GM23248 (cell line): ENCODE data around the gene PEX5L. TPM values are rescaled to one million over a fixed set of nuclear protein-coding genes. Genes with fewer than 3 reads are reported as not detected.

Experiments
- DNase-seq: peaks from one replicate; pipeline ENCODE4 v3.0.0-alpha.2; 2015
- H2AFZ ChIP-seq: fragments of 200-600 bp; sonication (generic); 2 replicates; pipeline ENCODE4 v1.6.1; 2016; ENCODE audit warnings: antibody characterized with exemption
- H3F3A ChIP-seq: fragments of 200-600 bp; sonication (generic); 2 replicates; pipeline ENCODE4 v1.6.1; 2016; ENCODE audit warnings: mild to moderate bottlenecking, antibody characterized with exemption, mixed run types; ENCODE audit not compliant: insufficient read depth
- H3K27ac ChIP-seq: fragments of 200-600 bp; sonication (generic); 2 replicates; pipeline ENCODE4 v1.5.1; 2016; ENCODE audit warnings: mild to moderate bottlenecking
- H3K27me3 ChIP-seq: fragments of 200-600 bp; sonication (generic); replicated peaks from 2 replicates; pipeline ENCODE4 v1.6.1; 2016; ENCODE audit warnings: mild to moderate bottlenecking; ENCODE audit not compliant: insufficient read depth
- H3K36me3 ChIP-seq: fragments of 200-600 bp; sonication (generic); 2 replicates; pipeline ENCODE4 v1.6.1; 2016; ENCODE audit warnings: low read depth, mild to moderate bottlenecking
- H3K4me1 ChIP-seq: fragments of 200-600 bp; sonication (generic); 2 replicates; pipeline ENCODE4 v1.6.1; 2016; ENCODE audit warnings: mild to moderate bottlenecking; ENCODE audit not compliant: insufficient read depth
- H3K4me2 ChIP-seq: fragments of 200-600 bp; sonication (generic); one replicate; pipeline ENCODE4 v1.6.1; 2016; ENCODE audit warnings: mild to moderate bottlenecking; ENCODE audit not compliant: unreplicated experiment
- H3K4me3 ChIP-seq: fragments of 200-600 bp; sonication (generic); 2 replicates; pipeline ENCODE4 v1.5.1; 2016; ENCODE audit warnings: mild to moderate bottlenecking
- H3K79me2 ChIP-seq: fragments of 200-600 bp; sonication (generic); 2 replicates; pipeline ENCODE4 v1.6.1; 2016; ENCODE audit warnings: mild to moderate bottlenecking; ENCODE audit not compliant: insufficient read depth
- H3K9ac ChIP-seq: fragments of 200-600 bp; sonication (generic); 2 replicates; pipeline ENCODE4 v1.6.1; 2016; ENCODE audit warnings: mild to moderate bottlenecking
- H3K9me2 ChIP-seq: fragments of 200-600 bp; sonication (generic); 2 replicates; pipeline ENCODE4 v1.6.1; 2016; ENCODE audit warnings: mixed run types, mild to moderate bottlenecking, moderate library complexity; ENCODE audit not compliant: insufficient read depth
- H3K9me3 ChIP-seq: fragments of 200-600 bp; sonication (generic); one replicate; pipeline ENCODE4 v1.6.1; 2017; ENCODE audit warnings: low read depth
- H4K20me1 ChIP-seq: fragments of 200-600 bp; sonication (generic); 2 replicates; pipeline ENCODE4 v1.6.0; 2016; ENCODE audit not compliant: insufficient read depth
- EZH2 ChIP-seq: fragments of 200-600 bp; sonication (generic); IDR thresholded peaks from 2 replicates; pipeline ENCODE4 v1.6.1; 2018; ENCODE audit warnings: antibody characterized with exemption, mild to moderate bottlenecking; ENCODE audit not compliant: insufficient read depth, poor library complexity, severe bottlenecking
- EZH2phosphoT487 ChIP-seq: fragments of 200-600 bp; sonication (generic); IDR thresholded peaks from 2 replicates; pipeline ENCODE4 v1.6.1; 2018; ENCODE audit warnings: antibody characterized with exemption, moderate library complexity, mild to moderate bottlenecking, low read depth; ENCODE audit not compliant: insufficient read depth
- WGBS, 2 experiments: methylation state at CpG; one replicate each; pipeline ENCODE4 v1.1.6; 2015 to 2017; ENCODE audit warnings: low lambda C conversion rate in 2 of 2, low coverage in 1 of 2; ENCODE audit errors: missing lambda C conversion rate in 2 of 2; 5-methylcytosine and 5-hydroxymethylcytosine counted together
- in situ Hi-C: fragments of 300-500 bp; cut with MboI; formaldehyde crosslinking; loops from 2 replicates; pipeline ENCODE4 v1.15.0; 2020
- polyA plus RNA-seq: library from polyadenylated mRNA; unstranded; fragments of >200 nt; fragmentation: Nextera tagmentation; extraction: Ambion mirVana; gene quantifications from 2 replicates; pipeline ENCODE4 v1.2.1, GENCODE V29; 2016
- total RNA-seq: library from RNA; depleted of rRNA; stranded (reverse); fragments of >200 nt; shearing (Covaris generic); gene quantifications from 2 replicates; pipeline ENCODE4 v1.2.3, GENCODE V29; 2014

The PEX5L gene
- total and polyA plus RNA-seq, 2 experiments from 2014 or later = 0.03 TPM; not detected in 1

DNA sequence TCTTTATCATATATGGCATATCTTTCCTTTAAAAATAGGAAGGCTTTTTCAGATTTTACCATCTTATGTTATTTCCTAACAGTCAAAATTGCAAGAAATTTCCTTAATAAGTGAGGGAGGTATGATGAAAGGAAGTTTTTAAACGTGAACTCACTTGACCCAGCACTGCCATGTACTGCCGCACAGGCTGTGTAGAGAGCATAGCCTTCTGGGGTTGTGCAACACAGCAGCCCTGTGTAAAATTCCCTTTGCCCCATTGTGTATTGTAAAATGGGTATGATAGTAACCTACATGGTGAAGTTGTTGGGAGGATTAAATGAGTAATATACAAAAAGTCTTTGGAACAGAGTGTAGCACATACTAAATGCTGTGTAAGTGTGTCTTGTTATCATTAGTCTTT, 78.6 kb downstream of the PEX5L start:
- no peak overlapping the region for H3K4me3 ChIP-seq
- no peaks in the 10 kb centered on the region for H3K9me3 ChIP-seq
- no peak overlapping the region for H3K9ac ChIP-seq
- no peak overlapping the region for H2AFZ ChIP-seq
- H3K79me2 ChIP-seq = no peaks in the 10 kb centered on the region
- no peaks in the 10 kb centered on the region for H3K27me3 ChIP-seq
- in situ Hi-C loops = no loop called here
- no peak overlapping the region for H3K27ac ChIP-seq
- WGBS, 2 experiments = 42 to 47% methylated on average over 2 of the region's 2 CpGs
- no peaks in the 10 kb centered on the region for H3F3A ChIP-seq
- H3K4me1 ChIP-seq = no peaks in the 10 kb centered on the region
- H3K36me3 ChIP-seq = no peaks in the 10 kb centered on the region
- H3K4me2 ChIP-seq = no peak overlapping the region
- no peaks in the 10 kb centered on the region for H3K9me2 ChIP-seq
- TF ChIP-seq EZH2 (no peak), EZH2phosphoT487 (no peak)
- no peak for DNase-seq
- H4K20me1 ChIP-seq = no peaks in the 10 kb centered on the region

DNA sequence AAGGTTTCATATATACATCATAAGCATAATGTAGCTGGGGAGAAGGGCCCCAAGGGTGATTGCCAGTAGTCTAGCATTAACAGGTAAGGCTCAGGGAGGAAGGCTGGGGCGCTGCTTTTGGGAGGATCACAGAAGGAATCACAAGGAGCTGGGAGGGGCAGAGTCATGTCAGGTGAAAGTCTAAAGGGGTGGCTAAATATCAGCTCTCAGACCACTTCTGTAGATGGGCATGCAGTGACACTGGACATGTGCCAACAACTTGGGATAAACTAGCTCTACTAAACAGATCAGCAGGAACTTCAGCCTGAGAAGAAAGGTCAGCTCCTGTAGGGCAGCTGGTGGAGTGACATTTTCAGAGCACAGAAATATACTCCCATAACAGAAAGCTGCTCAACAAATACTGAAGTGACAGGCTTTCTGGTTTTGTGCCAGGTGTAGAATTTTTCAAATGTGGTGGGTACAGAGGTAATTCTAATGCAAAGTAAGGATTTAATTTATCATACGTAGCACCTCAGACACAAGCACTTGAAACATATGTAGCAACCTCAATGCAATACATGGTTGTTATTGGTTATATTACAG, 79.4 kb downstream of the PEX5L start:
- Histone ChIP-seq H4K20me1 (no peaks in the 10 kb centered on the region), H3K36me3 (no peaks in the 10 kb centered on the region), H3K27ac (no peak overlapping the region), H3K4me1 (no peaks in the 10 kb centered on the region), H3K4me2 (no peak overlapping the region), H3K9me3 (no peaks in the 10 kb centered on the region), H3K79me2 (no peaks in the 10 kb centered on the region), H3F3A (no peaks in the 10 kb centered on the region), H2AFZ (no peak overlapping the region), H3K4me3 (no peak overlapping the region), H3K9ac (no peak overlapping the region), H3K9me2 (no peaks in the 10 kb centered on the region), H3K27me3 (no peaks in the 10 kb centered on the region)
- in situ Hi-C loops = no loop called here
- 13 to 22% methylated on average over 2 of the region's 2 CpGs for WGBS, 2 experiments
- no peak for TF ChIP-seq EZH2phosphoT487
- TF ChIP-seq EZH2 = no peak
- DNase-seq = no peak

- no peak for DNase-seq
- 58 to 70% methylated on average over 7 of the region's 7 CpGs for WGBS, 2 experiments
- TF ChIP-seq EZH2 (no peak), EZH2phosphoT487 (no peak)
- H3K9me3 ChIP-seq = no peaks in the 10 kb centered on the region
- no peaks in the 10 kb centered on the region for H4K20me1 ChIP-seq
- H3K4me1 ChIP-seq = no peaks in the 10 kb centered on the region
- no peak overlapping the region for H2AFZ ChIP-seq
- H3K36me3 ChIP-seq = no peaks in the 10 kb centered on the region
- no peaks in the 10 kb centered on the region for H3K27me3 ChIP-seq
- H3K4me2 ChIP-seq = no peak overlapping the region
- H3K9me2 ChIP-seq = no peaks in the 10 kb centered on the region
- no peaks in the 10 kb centered on the region for H3F3A ChIP-seq
- H3K79me2 ChIP-seq = no peaks in the 10 kb centered on the region
- no peak overlapping the region for H3K4me3 ChIP-seq
- in situ Hi-C loops = no loop called here
- H3K9ac ChIP-seq = no peak overlapping the region
- H3K27ac ChIP-seq = no peak overlapping the region
These were observed 80.3 kb downstream of the PEX5L start for GRCh38 chr3:179956416-179956830.

- WGBS, 2 experiments = 10 to 14% methylated on average over 3 of the region's 3 CpGs
- in situ Hi-C loops = no loop called here
- H2AFZ ChIP-seq = no peak overlapping the region
- H3K36me3 ChIP-seq = no peaks in the 10 kb centered on the region
- no peak for TF ChIP-seq EZH2phosphoT487
- no peak for TF ChIP-seq EZH2
- DNase-seq = no peak
- H3K9me2 ChIP-seq = no peaks in the 10 kb centered on the region
- no peaks in the 10 kb centered on the region for H4K20me1 ChIP-seq
- H3K9ac ChIP-seq = no peak overlapping the region
- H3K4me1 ChIP-seq = no peaks in the 10 kb centered on the region
- no peaks in the 10 kb centered on the region for H3K27me3 ChIP-seq
- no peak overlapping the region for H3K4me3 ChIP-seq
- H3K27ac ChIP-seq = no peak overlapping the region
- no peaks in the 10 kb centered on the region for H3K9me3 ChIP-seq
- no peaks in the 10 kb centered on the region for H3K79me2 ChIP-seq
- H3K4me2 ChIP-seq = no peak overlapping the region
- no peaks in the 10 kb centered on the region for H3F3A ChIP-seq
These were observed 80.9 kb downstream of the PEX5L start for GRCh38 chr3:179955809-179956208.

- 30 to 34% methylated on average over 5 of the region's 5 CpGs for WGBS, 2 experiments
- no peak overlapping the region for H3K4me3 ChIP-seq
- no peak overlapping the region for H2AFZ ChIP-seq
- no peak overlapping the region for H3K4me2 ChIP-seq
- no peaks in the 10 kb centered on the region for H3K9me3 ChIP-seq
- in situ Hi-C loops = no loop called here
- DNase-seq = no peak
- no peaks in the 10 kb centered on the region for H3K27me3 ChIP-seq
- no peak overlapping the region for H3K9ac ChIP-seq
- H3K4me1 ChIP-seq = no peaks in the 10 kb centered on the region
- TF ChIP-seq EZH2 (no peak), EZH2phosphoT487 (no peak)
- no peaks in the 10 kb centered on the region for H3K9me2 ChIP-seq
- no peaks in the 10 kb centered on the region for H4K20me1 ChIP-seq
- H3K36me3 ChIP-seq = no peaks in the 10 kb centered on the region
- H3K27ac ChIP-seq = no peak overlapping the region
- no peaks in the 10 kb centered on the region for H3K79me2 ChIP-seq
- no peaks in the 10 kb centered on the region for H3F3A ChIP-seq
These were observed 81.5 kb downstream of the PEX5L start for GRCh38 chr3:179955286-179955685.
